ENCODE results near the gene NCOA1.

NCOA1 gene

DNA sequence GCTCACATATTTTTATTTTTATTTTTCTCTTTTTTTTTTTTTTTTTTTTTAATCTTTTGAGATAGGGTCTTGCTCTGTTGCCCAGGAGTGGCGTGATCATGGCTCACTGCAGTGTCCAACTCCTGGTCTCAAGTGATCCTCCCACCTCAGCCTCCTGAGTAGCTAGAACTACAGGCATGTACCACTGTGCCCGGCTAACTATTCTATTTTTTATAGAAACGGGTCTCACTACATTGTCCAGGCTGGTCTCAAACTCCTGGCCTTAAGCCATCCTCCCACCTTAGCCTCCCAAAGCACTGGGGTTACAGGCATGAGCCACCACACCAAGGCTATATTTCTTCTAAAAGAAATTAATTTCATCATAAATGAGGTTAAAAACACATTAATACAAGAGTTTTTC lies 256.2 kb downstream of the NCOA1 start:
- TF ChIP-seq TOX (CRISPR knock-in tag; IDR thresholded peaks at IDR 0.05; ENCODE audit: borderline replicate concordance) (no peak), RARB (CRISPR knock-in tag; IDR thresholded peaks at IDR 0.05) (no peak)
- no peak for ATAC-seq

DNA sequence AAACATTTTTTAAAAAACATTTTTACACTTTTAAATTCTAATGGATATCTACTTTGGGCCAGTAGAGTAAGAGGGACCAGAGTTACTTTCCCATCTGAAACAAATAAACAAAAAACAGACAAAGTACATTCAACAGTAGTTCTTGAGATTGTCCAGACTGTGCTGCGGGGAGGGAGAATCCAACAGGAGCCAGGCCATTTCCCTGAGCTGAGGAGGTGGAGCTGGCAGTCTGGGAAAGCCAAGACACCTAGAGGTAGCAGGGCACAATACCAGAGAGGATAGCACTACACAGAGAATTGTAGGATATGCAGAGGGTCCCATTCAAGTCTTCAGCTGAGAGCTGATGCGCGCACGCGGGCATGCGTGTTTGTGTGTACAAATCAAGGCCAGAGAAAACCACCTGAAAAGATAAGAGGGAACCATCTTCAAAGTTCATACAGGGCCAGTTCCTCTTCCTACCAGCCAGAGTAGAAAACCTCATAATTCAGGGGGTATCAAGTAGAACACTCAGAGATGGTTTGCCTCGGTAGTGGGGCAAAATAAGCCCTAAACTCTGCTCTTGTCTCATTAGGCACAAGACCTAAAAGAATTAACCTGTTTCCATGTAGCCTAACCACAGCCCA lies 258.1 kb downstream of the NCOA1 start:
- TF ChIP-seq TOX (CRISPR knock-in tag; IDR thresholded peaks at IDR 0.05; ENCODE audit: borderline replicate concordance) = no peak
- no peak for TF ChIP-seq ARNTL (CRISPR knock-in tag; IDR thresholded peaks at IDR 0.05; ENCODE audit: borderline replicate concordance, low read depth)
- no peak for TF ChIP-seq GLIS3 (CRISPR knock-in tag; IDR thresholded peaks at IDR 0.05)
- TF ChIP-seq RARB (CRISPR knock-in tag; IDR thresholded peaks at IDR 0.05) = no peak
- no peak for TF ChIP-seq ZFP3 (CRISPR knock-in tag; IDR thresholded peaks at IDR 0.05)
- no peak for TF ChIP-seq BACH2 (CRISPR knock-in tag; IDR thresholded peaks at IDR 0.05; ENCODE audit: borderline replicate concordance)
- TF ChIP-seq SNAI2 (CRISPR knock-in tag; IDR thresholded peaks at IDR 0.05) = no peak
- TF ChIP-seq, protein P1, sequence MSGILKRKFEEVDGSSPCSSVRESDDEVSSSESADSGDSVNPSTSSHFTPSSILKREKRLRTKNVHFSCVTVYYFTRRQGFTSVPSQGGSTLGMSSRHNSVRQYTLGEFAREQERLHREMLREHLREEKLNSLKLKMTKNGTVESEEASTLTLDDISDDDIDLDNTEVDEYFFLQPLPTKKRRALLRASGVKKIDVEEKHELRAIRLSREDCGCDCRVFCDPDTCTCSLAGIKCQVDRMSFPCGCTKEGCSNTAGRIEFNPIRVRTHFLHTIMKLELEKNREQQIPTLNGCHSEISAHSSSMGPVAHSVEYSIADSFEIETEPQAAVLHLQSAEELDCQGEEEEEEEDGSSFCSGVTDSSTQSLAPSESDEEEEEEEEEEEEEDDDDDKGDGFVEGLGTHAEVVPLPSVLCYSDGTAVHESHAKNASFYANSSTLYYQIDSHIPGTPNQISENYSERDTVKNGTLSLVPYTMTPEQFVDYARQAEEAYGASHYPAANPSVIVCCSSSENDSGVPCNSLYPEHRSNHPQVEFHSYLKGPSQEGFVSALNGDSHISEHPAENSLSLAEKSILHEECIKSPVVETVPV (CRISPR knock-in tag; IDR thresholded peaks at IDR 0.05) = no peak
- TF ChIP-seq PPARA (CRISPR knock-in tag; IDR thresholded peaks at IDR 0.05; ENCODE audit: borderline replicate concordance) = no peak
- TF ChIP-seq ZNF565 (CRISPR knock-in tag; conservative IDR thresholded peaks at IDR 0.05; ENCODE audit: low read depth) = no peak
- TF ChIP-seq, protein P2, sequence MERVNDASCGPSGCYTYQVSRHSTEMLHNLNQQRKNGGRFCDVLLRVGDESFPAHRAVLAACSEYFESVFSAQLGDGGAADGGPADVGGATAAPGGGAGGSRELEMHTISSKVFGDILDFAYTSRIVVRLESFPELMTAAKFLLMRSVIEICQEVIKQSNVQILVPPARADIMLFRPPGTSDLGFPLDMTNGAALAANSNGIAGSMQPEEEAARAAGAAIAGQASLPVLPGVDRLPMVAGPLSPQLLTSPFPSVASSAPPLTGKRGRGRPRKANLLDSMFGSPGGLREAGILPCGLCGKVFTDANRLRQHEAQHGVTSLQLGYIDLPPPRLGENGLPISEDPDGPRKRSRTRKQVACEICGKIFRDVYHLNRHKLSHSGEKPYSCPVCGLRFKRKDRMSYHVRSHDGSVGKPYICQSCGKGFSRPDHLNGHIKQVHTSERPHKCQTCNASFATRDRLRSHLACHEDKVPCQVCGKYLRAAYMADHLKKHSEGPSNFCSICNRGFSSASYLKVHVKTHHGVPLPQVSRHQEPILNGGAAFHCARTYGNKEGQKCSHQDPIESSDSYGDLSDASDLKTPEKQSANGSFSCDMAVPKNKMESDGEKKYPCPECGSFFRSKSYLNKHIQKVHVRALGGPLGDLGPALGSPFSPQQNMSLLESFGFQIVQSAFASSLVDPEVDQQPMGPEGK (CRISPR knock-in tag; IDR thresholded peaks at IDR 0.05; ENCODE audit: borderline replicate concordance) = no peak
- no peak for TF ChIP-seq ZFP30 (CRISPR knock-in tag; IDR thresholded peaks at IDR 0.05)
- TF ChIP-seq ZNF70 (CRISPR knock-in tag; IDR thresholded peaks at IDR 0.05) = no peak
- no peak for TF ChIP-seq TCF4 (CRISPR knock-in tag; IDR thresholded peaks at IDR 0.05; ENCODE audit: borderline replicate concordance)
- no peak for TF ChIP-seq ZC3H10 (CRISPR knock-in tag; IDR thresholded peaks at IDR 0.05)
- no peak for TF ChIP-seq CREB5 (CRISPR knock-in tag; IDR thresholded peaks at IDR 0.05; ENCODE audit: low read depth)
- no peak for TF ChIP-seq CSDC2 (CRISPR knock-in tag; IDR thresholded peaks at IDR 0.05)
- TF ChIP-seq ISL1 (CRISPR knock-in tag; IDR thresholded peaks at IDR 0.05) = no peak
- ATAC-seq = peak; percentile 78

GRCh38 chr2:24754985-24755705 lies 264.1 kb downstream of the NCOA1 start:
- no peak for TF ChIP-seq ISL1 (CRISPR knock-in tag; IDR thresholded peaks at IDR 0.05)
- TF ChIP-seq TOX (CRISPR knock-in tag; IDR thresholded peaks at IDR 0.05; ENCODE audit: borderline replicate concordance) = no peak
- no peak for TF ChIP-seq ZNF565 (CRISPR knock-in tag; conservative IDR thresholded peaks at IDR 0.05; ENCODE audit: low read depth)
- no peak for TF ChIP-seq GLIS3 (CRISPR knock-in tag; IDR thresholded peaks at IDR 0.05)
- TF ChIP-seq ARNTL (CRISPR knock-in tag; IDR thresholded peaks at IDR 0.05; ENCODE audit: borderline replicate concordance, low read depth) = no peak
- no peak for TF ChIP-seq ESRRG (CRISPR knock-in tag; IDR thresholded peaks at IDR 0.05)
- ATAC-seq = no peak

GRCh38 chr2:24756789-24757188 lies 265.7 kb downstream of the NCOA1 start:
- no peak for ATAC-seq
- TF ChIP-seq, protein P1 (CRISPR knock-in tag; IDR thresholded peaks at IDR 0.05) = no peak
- no peak for TF ChIP-seq POU6F1 (CRISPR knock-in tag; IDR thresholded peaks at IDR 0.05; ENCODE audit: borderline replicate concordance, low read depth)
- TF ChIP-seq OSR1 (CRISPR knock-in tag; IDR thresholded peaks at IDR 0.05) = no peak
- TF ChIP-seq ESRRG (CRISPR knock-in tag; IDR thresholded peaks at IDR 0.05) = no peak
- TF ChIP-seq ISL1 (CRISPR knock-in tag; IDR thresholded peaks at IDR 0.05) = no peak
- no peak for TF ChIP-seq ZC3H10 (CRISPR knock-in tag; IDR thresholded peaks at IDR 0.05)
- no peak for TF ChIP-seq TSHZ2 (CRISPR knock-in tag; IDR thresholded peaks at IDR 0.05)
- TF ChIP-seq ARNTL (CRISPR knock-in tag; IDR thresholded peaks at IDR 0.05; ENCODE audit: borderline replicate concordance, low read depth) = no peak
- no peak for TF ChIP-seq TCF4 (CRISPR knock-in tag; IDR thresholded peaks at IDR 0.05; ENCODE audit: borderline replicate concordance)
- TF ChIP-seq RARB (CRISPR knock-in tag; IDR thresholded peaks at IDR 0.05) = no peak
- TF ChIP-seq ZNF8 (CRISPR knock-in tag; IDR thresholded peaks at IDR 0.05) = no peak
- TF ChIP-seq ZNF565 (CRISPR knock-in tag; conservative IDR thresholded peaks at IDR 0.05; ENCODE audit: low read depth) = no peak
- TF ChIP-seq GLIS3 (CRISPR knock-in tag; IDR thresholded peaks at IDR 0.05) = no peak
- TF ChIP-seq ZFP3 (CRISPR knock-in tag; IDR thresholded peaks at IDR 0.05) = no peak
- no peak for TF ChIP-seq TOX (CRISPR knock-in tag; IDR thresholded peaks at IDR 0.05; ENCODE audit: borderline replicate concordance)

Data from SK-N-SH treated with all-trans-retinoic acid at 6 μM for 48 hours (cell line).